Astrocyte (in vitro differentiated cells and primary cell): ENCODE measurements around the gene SLC45A1.

ENCODE experiments used
- CTCF ChIP-seq: IDR thresholded peaks from 2 replicates; pipeline ENCODE4 v1.5.1; 2011; ENCODE audit warnings: low read depth, mild to moderate bottlenecking, inconsistent platforms, low read length, moderate library complexity; ENCODE audit not compliant: insufficient read depth
- EZH2 ChIP-seq: IDR thresholded peaks from 2 replicates; pipeline ENCODE4 v1.6.1; 2012; ENCODE audit warnings: mild to moderate bottlenecking, low read length, inconsistent platforms; ENCODE audit not compliant: insufficient read depth

GRCh38 chr1:8349473-8349865, 31.6 kb downstream of the SLC45A1 start:
- TF ChIP-seq CTCF, result no peak
- no peak for TF ChIP-seq EZH2
